GM23338 (cell line): ENCODE measurements around the gene PLCL1. TPM values are rescaled to one million over a fixed set of nuclear protein-coding genes. Genes with fewer than 3 reads are reported as not detected.

ENCODE experiments used
- ATAC-seq: fragments of 200-7000 bp; cut with Tn5 transposase; 3 replicates; pipeline ENCODE4 v1.9.1; 2020
- DNase-seq: peaks from one replicate; pipeline ENCODE4 v3.0.0-alpha.2; 2015; ENCODE audit warnings: low spot score
- H2AFZ ChIP-seq: fragments of 200-600 bp; sonication (generic); 2 replicates; pipeline ENCODE4 v1.8.0; 2016; ENCODE audit warnings: antibody characterized with exemption, mild to moderate bottlenecking, moderate library complexity
- H3F3A ChIP-seq: fragments of 200-600 bp; sonication (generic); replicated peaks from 2 replicates; pipeline ENCODE4 v1.8.0; 2017; ENCODE audit warnings: antibody characterized with exemption, mixed run types, low read depth
- H3K27ac ChIP-seq: fragments of 200-600 bp; sonication (generic); 2 replicates; pipeline ENCODE4 v1.6.1; 2016; ENCODE audit warnings: low read depth
- H3K27me3 ChIP-seq: fragments of 200-600 bp; sonication (generic); 2 replicates; pipeline ENCODE4 v1.8.0; 2016; ENCODE audit warnings: mild to moderate bottlenecking, mixed run types, moderate library complexity; ENCODE audit not compliant: insufficient read depth
- H3K36me3 ChIP-seq: fragments of 200-600 bp; sonication (generic); 2 replicates; pipeline ENCODE4 v1.8.0; 2016; ENCODE audit warnings: mild to moderate bottlenecking; ENCODE audit not compliant: insufficient read depth
- H3K4me1 ChIP-seq: fragments of 200-600 bp; sonication (generic); 2 replicates; pipeline ENCODE4 v1.8.0; 2016; ENCODE audit warnings: mild to moderate bottlenecking, moderate library complexity; ENCODE audit not compliant: insufficient read depth
- H3K4me2 ChIP-seq: fragments of 200-600 bp; sonication (generic); 2 replicates; pipeline ENCODE4 v1.7.1; 2017; ENCODE audit warnings: mixed run types
- H3K4me3 ChIP-seq: fragments of 200-600 bp; sonication (generic); 2 replicates; pipeline ENCODE4 v1.6.1; 2016; ENCODE audit warnings: mixed run types
- H3K79me2 ChIP-seq: fragments of 200-600 bp; sonication (generic); replicated peaks from 2 replicates; pipeline ENCODE4 v1.8.0; 2017; ENCODE audit warnings: mild to moderate bottlenecking; ENCODE audit not compliant: insufficient read depth
- H3K9me2 ChIP-seq: fragments of 200-600 bp; sonication (generic); 2 replicates; pipeline ENCODE4 v1.8.0; 2017; ENCODE audit not compliant: insufficient read depth
- H4K20me1 ChIP-seq: fragments of 200-600 bp; sonication (generic); replicated peaks from 2 replicates; pipeline ENCODE4 v1.8.0; 2017; ENCODE audit warnings: mild to moderate bottlenecking; ENCODE audit not compliant: insufficient read depth
- H3K27ac Mint-ChIP-seq: 2 replicates; pipeline ENCODE4 v1.8.0; 2020; ENCODE audit warnings: inconsistent platforms, mild to moderate bottlenecking, moderate library complexity, mixed read lengths
- H3K27me3 Mint-ChIP-seq: 3 replicates; pipeline ENCODE4 v1.8.0; 2022; ENCODE audit warnings: low read depth, mild to moderate bottlenecking, moderate library complexity, mixed read lengths, inconsistent platforms; ENCODE audit not compliant: insufficient read depth, poor library complexity
- H3K36me3 Mint-ChIP-seq: 3 replicates; pipeline ENCODE4 v1.8.0; 2021; ENCODE audit warnings: low read depth, mild to moderate bottlenecking, inconsistent platforms, moderate library complexity, mixed read lengths
- H3K4me1 Mint-ChIP-seq: 3 replicates; pipeline ENCODE4 v1.8.0; 2020; ENCODE audit warnings: mild to moderate bottlenecking, inconsistent platforms, mixed read lengths
- H3K4me3 Mint-ChIP-seq: 3 replicates; pipeline ENCODE4 v1.8.0; 2021; ENCODE audit warnings: moderate library complexity, mild to moderate bottlenecking, inconsistent platforms, mixed read lengths
- H3K9me3 Mint-ChIP-seq: 3 replicates; pipeline ENCODE4 v1.8.0; 2020; ENCODE audit warnings: moderate library complexity, mild to moderate bottlenecking, inconsistent platforms, mixed read lengths
- CREB1 ChIP-seq: fragments of 250-450 bp; sonication (Bioruptor Pico); IDR thresholded peaks from 2 replicates; pipeline ENCODE4 v1.5.0; 2020; ENCODE audit warnings: low read depth, mild to moderate bottlenecking, moderate library complexity
- CTCF ChIP-seq, 2 experiments: fragments of 200-600 bp in 1 of 2; sonication (generic) in 1 of 2; conservative IDR thresholded peaks; 2 replicates each; pipeline versions ENCODE4 v1.5.1 to v1.6.1; 2016 to 2017; ENCODE audit warnings: antibody characterized with exemption in 2 of 2, low read depth in 2 of 2, mild to moderate bottlenecking in 2 of 2, moderate library complexity in 1 of 2
- ETS1 ChIP-seq: IDR thresholded peaks from 2 replicates; pipeline ENCODE4 v1.6.1; 2016; ENCODE audit warnings: antibody characterized with exemption
- EZH2 ChIP-seq: fragments of 200-600 bp; sonication (generic); IDR thresholded peaks from one replicate; pipeline ENCODE4 v1.8.0; 2017; ENCODE audit warnings: antibody characterized with exemption, mild to moderate bottlenecking, low read depth; ENCODE audit not compliant: unreplicated experiment
- EZH2phosphoT487 ChIP-seq: fragments of 200-600 bp; sonication (generic); IDR thresholded peaks from one replicate; pipeline ENCODE4 v1.8.1; 2018; ENCODE audit warnings: antibody characterized with exemption; ENCODE audit not compliant: unreplicated experiment
- JUNB ChIP-seq: IDR thresholded peaks from one replicate; pipeline ENCODE4 v1.6.1; 2016; ENCODE audit warnings: antibody characterized with exemption; ENCODE audit not compliant: unreplicated experiment
- NANOG ChIP-seq: IDR thresholded peaks from 2 replicates; pipeline ENCODE4 v1.6.1; 2016; ENCODE audit warnings: antibody characterized with exemption, borderline replicate concordance
- POLR2AphosphoS5 ChIP-seq: IDR thresholded peaks from 2 replicates; pipeline ENCODE4 v1.6.1; 2016; ENCODE audit warnings: antibody characterized with exemption, low read depth
- REST ChIP-seq: IDR thresholded peaks from one replicate; pipeline ENCODE4 v1.6.1; 2018; ENCODE audit warnings: antibody characterized with exemption; ENCODE audit not compliant: unreplicated experiment
- STAT1 ChIP-seq: IDR thresholded peaks from one replicate; pipeline ENCODE4 v1.6.1; 2016; ENCODE audit warnings: antibody characterized with exemption; ENCODE audit not compliant: unreplicated experiment
- ZNF114 ChIP-seq: fragments of 250-450 bp; sonication (Bioruptor Pico); IDR thresholded peaks from 2 replicates; pipeline ENCODE4 v1.5.0; 2020; ENCODE audit warnings: mild to moderate bottlenecking, moderate library complexity
- ZNF331 ChIP-seq: fragments of 250-450 bp; sonication (Bioruptor Pico); IDR thresholded peaks from 2 replicates; pipeline ENCODE4 v1.5.0; 2020; ENCODE audit warnings: low read depth, mild to moderate bottlenecking, moderate library complexity
- ZNF462 ChIP-seq: fragments of 250-450 bp; sonication (Bioruptor Pico); IDR thresholded peaks from 2 replicates; pipeline ENCODE4 v1.5.0; 2020; ENCODE audit warnings: mild to moderate bottlenecking, moderate library complexity
- polyA plus RNA-seq: library from polyadenylated mRNA; unstranded; fragments of >200 nt; fragmentation: Nextera tagmentation; extraction: Ambion mirVana; gene quantifications from 2 replicates; pipeline ENCODE4 v1.2.1, GENCODE V29; 2016
- total RNA-seq: library from RNA; depleted of rRNA; stranded (reverse); fragments of >200 nt; shearing (Covaris generic); gene quantifications from 2 replicates; pipeline ENCODE4 v1.2.3, GENCODE V29; 2014

PLCL1 gene
- total and polyA plus RNA-seq, 2 experiments from 2014 or later, result not detected

- Histone ChIP-seq H3K4me1 (no peaks in the 10 kb centered on the region), H4K20me1 (no peaks in the 10 kb centered on the region), H2AFZ (no peak overlapping the region), H3K79me2 (no peaks in the 10 kb centered on the region), H3K4me2 (no peak overlapping the region), H3K4me3 (no peak overlapping the region), H3K9me2 (no peaks in the 10 kb centered on the region), H3K36me3 (no peaks in the 10 kb centered on the region), H3F3A (no peaks in the 10 kb centered on the region), H3K27me3 (no peaks in the 10 kb centered on the region), H3K27ac (no peak overlapping the region)
- Mint-ChIP-seq H3K27me3 (peaks cover under 1% of the 10 kb centered on the region), H3K27ac (no peak overlapping the region), H3K9me3 (no peaks in the 10 kb centered on the region), H3K4me1 (no peaks in the 10 kb centered on the region), H3K4me3 (no peak overlapping the region), H3K36me3 (no peaks in the 10 kb centered on the region)
- DNase-seq (no peak), ATAC-seq (no peak)
- TF ChIP-seq CTCF (conservative IDR thresholded peaks at IDR 0.05; ENCODE audit: low read depth in 2 of 2) (no peak), EZH2 (no peak), EZH2phosphoT487 (no peak), POLR2AphosphoS5 (no peak), JUNB (no peak), ZNF462 (CRISPR knock-in tag) (no peak), ETS1 (no peak), NANOG (no peak), ZNF114 (CRISPR knock-in tag) (no peak), REST (no peak), CREB1 (CRISPR knock-in tag) (no peak), STAT1 (no peak), ZNF331 (CRISPR knock-in tag) (no peak)
Observed at GRCh38 chr2:198028955-198029354, 224.6 kb downstream of the PLCL1 start.
